Right forelimb (tissue), 1 donor: Measurements from ENCODE around the gene OLFML2A.

Experiments used
- DNase-seq: peaks from one replicate; pipeline ENCODE4 v3.0.0-alpha.2; 2018

The OLFML2A gene

DNA sequence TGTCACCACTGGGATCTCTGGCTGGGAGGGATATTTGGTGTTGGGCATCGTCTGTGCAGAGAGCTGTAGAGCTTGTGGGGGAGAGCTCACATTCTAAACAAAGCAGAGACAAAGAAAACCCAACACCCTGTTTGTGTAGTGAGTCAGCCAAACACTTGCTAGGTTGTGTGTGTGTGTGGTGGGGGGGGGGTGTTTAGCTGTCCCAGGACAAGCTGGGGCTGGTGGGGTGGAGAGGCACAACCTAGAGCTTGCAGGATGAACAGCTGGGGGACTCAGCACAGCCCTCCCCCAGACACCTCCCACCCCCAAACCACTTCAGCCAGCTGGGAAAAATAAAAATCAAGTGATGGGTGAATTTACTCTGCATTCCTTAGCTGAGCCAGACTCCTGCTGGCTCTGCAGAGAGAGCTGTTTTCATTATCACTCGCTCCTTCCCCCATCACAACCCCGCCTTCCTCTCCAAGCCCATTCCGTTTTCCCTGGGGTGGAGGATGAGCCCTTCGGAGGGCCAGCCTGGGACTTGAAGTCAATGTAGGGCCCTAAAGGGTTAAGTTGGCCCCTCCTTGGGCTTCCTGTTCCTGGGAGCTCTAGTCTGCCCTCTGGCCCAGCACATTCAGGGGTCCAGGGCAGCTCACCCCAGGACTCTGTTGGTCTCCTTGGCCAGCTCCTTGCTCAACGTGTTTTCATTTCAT is 2.6 kb downstream of the OLFML2A start:
- peak; percentile 73 for DNase-seq

- DNase-seq = peak; percentile 46
These were observed 3.3 kb downstream of the OLFML2A start for GRCh38 chr9:124780060-124780756.

DNA sequence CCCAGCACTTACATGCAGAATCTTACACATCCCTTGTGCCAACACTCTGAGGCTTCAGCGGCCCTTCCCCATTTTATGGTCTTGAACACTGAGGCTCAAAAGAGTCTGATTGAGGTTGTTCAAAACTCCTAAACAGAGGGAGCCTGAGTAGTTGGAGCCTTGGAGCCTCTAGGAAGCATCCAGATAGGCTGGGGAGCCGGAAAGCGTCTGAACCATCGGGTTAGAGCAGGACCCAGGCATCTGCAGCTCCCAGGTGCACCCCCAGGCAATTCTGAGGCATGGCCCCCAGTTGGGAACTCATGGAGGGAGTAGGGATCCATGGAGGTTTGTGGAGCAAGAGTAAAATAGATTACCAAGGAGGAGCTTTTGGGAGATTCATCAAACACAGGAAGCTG is 3.8 kb downstream of the OLFML2A start:
- peak; percentile 42 for DNase-seq

DNA sequence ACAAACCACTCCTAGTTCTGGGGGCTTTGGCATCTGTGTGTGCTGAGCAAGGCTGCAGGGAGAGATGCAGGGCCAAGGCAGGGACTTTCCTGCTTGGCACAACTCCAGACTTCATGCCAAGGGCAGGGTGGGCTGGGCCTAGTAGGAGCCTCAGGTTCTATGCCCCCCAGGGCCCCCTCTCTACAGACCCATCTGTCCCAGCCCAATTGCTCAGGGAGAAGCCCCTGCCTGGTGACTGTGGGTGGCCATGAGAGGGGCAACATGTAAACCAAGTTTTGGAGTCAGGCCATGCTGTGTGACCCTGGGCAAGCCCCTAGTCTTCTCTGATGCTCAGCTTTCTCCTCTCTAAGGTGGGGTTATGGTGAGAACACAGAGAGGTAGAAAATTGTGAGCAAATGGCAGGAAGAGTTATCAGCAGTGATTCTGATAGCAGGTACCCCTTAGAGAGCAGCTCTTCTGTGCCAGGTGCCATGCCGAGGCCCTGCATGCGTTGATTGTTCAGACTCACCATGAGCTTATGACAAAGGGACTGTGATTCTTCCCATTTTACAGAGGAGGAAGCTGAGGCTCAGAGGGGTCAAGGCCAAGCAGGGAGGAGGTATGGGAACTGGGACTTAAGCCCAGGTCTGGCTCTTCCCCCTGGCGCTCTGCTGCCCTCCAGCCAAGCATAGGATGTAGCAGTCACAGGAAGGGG is 5.2 kb downstream of the OLFML2A start:
- peak; percentile 43 for DNase-seq

DNA sequence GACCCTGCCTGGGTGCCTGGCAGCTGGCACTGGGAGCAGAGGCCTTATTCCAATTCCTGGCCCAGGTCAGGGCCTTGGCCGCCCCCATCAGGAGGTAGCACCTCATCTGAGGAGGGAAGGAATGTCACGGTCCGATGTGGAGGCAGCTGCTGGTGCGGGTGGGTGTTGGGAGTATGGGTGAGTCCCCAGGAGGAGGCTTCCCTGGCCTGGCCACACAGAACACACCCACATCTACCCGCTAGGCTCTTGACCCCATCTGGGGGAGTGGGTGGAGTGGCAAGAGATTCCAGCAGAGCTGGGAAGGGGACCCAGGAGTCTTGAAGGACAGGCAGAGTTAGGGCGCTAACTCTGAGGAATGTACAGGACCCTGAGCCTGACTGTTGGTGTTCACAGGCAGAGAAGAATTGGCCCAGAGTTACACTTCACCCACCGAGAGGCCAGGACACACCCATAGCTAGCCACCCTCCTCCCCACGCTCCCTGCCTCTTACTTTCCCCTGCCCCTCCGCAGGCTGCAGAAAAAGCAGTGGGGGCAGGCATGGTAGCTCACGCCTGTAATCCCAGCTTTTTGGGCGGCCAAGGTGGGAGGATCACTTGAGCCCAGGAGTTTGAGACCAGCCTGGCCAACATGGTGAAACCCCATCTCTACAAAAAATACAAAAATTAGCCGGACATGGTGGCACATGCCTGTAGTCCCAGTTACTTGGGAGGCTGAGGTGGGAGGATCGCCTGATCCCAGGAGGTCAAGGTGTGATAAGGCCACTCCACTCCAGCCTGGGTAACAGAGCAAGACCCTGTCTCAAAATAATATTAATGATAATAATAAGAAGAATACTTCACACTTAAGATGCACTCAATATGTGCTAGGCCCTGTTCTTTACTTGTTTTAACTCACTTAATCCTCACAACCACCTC is 6.0 kb downstream of the OLFML2A start:
- no peak for DNase-seq

- peak; percentile 17 for DNase-seq
These were observed 6.9 kb downstream of the OLFML2A start for GRCh38 chr9:124783830-124784229.

DNA sequence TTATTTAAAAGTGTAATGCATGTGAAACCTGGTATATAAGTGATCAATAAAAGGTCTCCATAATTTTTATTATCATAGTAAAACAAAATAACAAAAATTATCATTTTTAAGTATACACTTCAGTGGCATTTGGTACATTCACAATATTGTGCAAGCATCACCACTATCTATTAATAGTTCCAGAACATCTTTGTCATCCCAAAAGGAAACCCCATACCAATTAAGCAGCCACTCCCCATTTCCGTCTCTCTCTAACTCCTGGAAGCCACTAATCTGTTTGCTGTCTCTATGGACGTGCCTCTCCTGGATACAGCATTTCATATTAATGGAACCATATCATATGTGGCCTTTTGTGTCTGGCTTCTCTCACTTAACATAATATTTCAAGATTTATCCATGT is 7.6 kb downstream of the OLFML2A start:
- DNase-seq = no peak

DNA sequence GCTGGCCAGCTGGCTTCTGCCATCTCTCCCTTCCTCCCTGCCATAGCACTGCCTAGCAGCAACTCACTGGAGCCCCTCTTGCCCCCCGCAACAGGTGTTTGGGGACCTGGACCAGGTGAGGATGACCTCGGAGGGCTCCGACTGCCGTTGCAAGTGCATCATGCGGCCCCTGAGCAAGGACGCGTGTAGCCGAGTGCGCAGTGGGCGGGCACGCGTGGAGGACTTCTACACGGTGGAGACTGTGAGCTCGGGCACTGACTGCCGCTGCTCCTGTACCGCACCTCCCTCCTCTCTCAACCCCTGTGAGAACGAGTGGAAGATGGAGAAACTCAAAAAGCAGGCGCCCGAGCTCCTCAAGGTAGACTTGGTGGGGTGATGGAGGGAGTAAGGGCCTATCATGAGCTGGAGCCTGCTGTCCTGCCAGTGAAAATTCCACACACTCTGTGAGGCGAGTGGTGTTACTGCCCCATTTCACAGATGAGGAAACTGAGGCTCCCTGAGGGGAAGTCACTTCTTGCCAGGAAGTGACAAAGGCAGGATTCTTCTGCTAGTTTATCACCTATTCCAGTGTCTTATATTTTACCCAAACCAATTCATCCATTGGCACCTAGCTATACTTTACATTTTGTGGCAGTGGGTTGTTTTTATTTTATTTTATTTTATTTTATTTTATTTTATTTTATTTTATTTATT is 10.1 kb downstream of the OLFML2A start:
- peak; percentile 37 for DNase-seq

DNA sequence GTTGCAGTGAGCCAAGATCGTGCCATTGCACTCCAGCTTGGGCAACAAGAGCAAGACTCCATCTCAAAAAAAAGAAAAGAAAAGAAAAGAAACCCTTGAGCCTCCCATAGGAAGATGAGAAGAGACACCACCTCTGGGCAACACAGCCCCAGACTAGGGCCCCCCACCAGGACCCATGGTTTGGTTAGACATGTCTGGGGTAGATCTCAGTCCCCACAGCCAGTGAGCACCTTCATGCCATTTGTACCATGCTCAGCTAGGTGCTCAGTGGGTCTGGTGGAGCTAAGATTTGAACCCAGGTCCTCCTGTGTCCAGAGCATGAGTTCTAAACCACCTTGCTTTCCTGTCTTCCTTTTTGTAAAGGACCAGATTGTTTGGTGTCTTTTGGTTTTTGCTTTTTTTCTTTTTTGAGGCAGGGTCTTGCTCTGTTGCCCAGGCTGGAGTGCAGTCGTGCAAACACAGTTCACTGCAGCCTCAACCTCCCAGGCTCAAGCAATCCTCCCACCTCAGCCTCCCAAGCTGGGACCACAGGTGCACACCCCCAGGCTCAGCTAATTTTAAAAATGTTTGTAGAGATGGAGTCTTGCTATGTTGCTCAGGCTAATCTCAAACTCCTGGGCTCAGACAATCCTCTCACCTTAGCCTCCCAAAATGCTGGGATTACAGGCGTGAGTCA is 11.7 kb downstream of the OLFML2A start:
- peak; percentile 22 for DNase-seq

DNA sequence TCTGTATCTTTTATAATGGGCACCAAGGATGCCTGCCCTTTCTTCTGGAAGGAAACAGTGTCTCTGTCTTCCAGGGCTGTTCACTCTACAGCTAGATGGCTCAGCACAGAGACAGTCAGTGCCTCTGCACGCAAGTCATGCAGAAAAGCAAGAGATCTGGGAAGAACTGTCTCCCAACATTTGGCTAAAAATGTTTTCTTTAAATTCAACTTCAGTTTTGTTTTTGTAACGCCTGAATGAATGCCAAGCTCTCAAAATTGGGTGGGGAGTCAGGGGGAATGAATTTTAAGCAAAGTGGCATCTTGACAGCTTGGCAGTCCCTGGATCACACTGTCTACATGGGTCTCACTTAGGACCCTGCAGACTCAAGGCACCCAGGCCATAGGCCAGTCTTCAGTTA is 12.6 kb downstream of the OLFML2A start:
- peak; percentile 36 for DNase-seq

DNA sequence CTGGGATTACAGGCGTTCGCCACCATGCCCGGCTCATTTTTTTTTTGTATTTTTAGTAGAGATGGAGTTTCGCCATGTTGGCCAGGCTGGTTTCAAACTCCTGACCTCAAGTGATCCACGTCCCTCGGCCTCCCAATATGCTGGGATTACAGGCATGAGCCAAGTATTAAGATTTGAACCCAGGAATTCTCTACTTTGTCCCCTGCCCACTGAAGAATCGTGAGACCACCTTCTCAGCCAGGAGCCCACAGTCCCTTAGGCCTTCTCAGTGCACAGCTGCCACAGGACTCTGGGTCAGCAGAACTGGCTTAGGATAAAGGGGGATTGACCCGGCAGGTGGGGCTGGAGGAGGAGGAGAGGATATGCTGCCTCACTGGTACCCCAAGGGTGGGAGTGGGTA is 13.4 kb downstream of the OLFML2A start:
- peak; percentile 4 for DNase-seq

DNA sequence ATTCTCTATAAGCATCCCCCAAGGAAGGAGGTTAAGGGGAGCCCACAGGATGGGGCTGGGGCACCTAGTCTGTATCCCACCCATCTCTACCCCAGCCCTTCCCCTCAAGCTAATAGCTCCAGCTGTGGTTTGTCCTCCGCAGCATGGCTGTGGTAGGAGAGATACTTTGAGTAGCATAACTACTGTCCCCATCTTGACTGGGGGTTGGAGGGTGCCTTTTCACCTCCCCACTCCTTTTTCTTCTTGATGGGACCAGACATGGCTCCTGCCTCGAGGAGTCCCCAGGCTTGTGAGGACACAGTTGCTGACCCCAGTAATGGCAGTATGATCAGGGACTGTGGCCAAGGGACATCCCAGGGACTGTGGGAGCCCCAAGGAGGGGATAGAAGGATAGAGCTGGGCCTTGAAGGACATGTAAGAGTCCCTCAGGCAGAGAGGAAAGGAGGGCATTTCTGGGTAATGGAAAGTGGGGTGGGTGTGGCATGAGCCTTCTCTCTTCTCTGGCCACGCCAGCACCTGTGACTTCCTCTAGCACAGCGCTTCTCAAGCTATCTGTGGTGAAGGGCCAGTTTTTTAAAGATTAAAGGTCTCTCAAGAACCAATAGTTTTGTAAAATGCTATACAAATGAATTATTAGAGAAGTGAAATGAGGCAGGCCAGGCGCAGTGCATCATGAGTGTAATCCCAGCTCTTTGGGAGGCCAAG is 14.0 kb downstream of the OLFML2A start:
- peak; percentile 17 for DNase-seq

DNA sequence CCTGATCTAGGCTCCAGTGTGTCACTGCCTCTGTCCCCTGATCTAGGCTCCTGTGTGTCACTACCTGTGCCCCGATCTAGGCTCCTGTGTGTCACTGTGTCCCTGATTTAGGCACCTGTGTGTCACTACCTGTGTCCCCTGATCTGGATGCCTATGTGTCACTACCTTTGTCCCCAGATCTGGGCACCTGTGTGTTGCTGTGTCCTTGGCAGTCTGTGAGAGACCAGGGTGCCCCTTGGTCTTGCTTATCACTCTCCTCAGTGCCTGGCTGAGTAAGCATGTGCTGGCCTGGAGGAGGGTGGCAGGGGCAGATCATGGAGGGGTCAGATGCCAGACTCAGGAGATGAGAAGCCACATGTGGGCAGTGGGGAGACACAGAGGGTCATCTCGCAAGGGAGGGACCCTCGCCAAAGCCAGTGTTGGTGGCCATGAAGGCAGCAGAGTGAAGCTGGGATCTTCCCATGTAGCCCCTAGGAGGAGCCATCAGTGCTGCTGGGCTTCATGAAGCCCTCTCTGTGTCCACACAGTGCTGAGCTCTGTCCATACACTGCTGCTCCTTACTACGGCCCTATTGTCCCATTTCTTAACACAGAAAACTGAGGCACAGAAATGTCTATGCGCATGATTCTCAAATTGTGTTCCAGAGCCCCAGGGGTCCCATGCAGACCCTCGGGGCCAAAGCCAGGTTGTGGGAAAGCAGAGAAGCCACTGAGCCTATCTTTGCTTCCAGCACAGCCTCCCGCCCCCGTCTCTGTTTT is 15.5 kb downstream of the OLFML2A start:
- DNase-seq = no peak

DNA sequence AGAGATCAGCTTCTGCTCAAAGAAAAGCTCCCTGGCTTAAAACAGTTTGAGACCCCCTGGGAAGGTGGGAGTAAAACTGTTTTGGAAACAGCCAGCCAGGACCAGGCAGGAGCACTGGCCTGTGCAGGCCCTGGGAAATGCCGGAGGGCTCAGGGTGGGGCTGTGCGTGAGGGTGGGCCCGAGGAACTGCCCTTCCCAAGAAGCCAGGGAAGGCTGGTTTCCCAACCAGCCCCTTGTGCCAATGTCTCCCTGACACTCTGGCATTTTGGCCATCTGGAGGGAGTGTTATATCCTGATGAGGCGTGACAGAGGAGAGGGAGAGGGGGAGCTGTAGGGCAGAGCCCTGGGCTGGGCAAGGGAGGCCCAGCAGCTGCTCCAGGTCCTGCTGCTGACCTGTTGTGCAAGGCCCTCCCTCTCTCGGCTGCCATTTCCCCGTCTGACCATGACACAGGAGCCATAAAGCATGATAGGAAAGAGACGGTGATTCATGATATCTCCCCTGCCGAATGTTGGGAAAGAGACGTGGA is 16.1 kb downstream of the OLFML2A start:
- DNase-seq = no peak

DNA sequence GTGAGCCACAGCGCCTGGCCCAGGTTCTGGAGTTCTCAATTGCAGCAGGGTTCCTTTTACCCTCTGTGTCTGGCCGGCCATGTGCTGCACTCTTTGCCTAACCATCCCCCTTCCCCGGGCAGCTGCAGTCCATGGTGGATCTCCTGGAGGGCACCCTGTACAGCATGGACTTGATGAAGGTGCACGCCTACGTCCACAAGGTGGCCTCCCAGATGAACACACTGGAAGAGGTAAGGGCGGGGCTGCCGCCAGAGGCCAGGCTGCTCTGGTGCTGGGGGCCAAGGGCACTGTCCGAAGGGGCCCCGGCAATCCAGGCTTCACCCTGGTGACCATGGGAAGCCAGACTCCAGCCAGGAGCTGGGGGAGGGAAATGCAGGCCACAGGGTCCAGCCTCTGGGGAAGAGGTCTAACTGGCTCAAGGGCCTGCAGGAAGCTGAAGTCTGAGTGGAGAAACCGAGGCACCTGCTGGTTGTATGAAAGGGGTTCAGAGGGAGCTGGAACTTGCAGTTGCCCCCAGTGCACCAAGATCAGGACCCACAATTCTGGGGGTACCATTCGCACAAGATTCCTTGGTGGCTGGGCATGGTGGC is 18.1 kb downstream of the OLFML2A start:
- no peak for DNase-seq

- no peak for DNase-seq
These were observed 19.0 kb downstream of the OLFML2A start for GRCh38 chr9:124795881-124796431.

DNA sequence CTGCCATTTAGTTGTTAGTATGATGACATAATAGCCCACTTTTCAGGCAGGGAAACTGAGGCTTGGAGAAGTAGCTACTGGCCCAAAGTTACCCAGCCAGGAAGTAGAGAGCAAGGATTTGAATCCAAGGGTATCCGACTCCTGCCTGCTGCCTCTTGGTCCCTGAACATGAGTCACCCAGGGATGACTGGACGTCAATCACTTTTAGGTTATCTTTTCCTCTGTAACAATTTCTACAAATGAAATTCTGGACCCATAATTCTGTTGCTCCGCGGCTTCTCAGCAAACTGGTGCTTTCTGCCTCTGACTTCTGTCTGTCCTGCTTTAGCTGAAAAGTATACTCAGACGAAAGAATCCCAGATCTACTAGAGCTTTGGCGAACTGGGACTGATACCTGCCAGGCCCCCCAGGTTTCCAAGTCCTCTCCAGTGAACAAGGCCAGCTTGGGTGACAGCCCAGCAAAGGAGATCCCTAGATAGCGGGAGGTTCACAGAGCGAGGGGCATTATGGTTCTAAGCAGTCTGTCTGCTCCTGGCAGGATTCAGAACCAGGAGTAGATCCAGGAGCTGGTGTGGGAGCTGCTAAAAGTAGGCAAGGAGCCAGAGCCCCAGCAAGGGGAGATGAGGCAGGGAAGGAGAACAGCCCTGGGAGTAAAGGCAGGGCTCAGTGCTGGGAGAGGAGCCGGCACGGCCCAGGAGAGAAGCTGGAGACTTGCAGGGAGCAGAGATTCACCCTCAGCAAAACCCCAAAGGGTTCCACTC is 20.6 kb downstream of the OLFML2A start:
- no peak for DNase-seq

DNA sequence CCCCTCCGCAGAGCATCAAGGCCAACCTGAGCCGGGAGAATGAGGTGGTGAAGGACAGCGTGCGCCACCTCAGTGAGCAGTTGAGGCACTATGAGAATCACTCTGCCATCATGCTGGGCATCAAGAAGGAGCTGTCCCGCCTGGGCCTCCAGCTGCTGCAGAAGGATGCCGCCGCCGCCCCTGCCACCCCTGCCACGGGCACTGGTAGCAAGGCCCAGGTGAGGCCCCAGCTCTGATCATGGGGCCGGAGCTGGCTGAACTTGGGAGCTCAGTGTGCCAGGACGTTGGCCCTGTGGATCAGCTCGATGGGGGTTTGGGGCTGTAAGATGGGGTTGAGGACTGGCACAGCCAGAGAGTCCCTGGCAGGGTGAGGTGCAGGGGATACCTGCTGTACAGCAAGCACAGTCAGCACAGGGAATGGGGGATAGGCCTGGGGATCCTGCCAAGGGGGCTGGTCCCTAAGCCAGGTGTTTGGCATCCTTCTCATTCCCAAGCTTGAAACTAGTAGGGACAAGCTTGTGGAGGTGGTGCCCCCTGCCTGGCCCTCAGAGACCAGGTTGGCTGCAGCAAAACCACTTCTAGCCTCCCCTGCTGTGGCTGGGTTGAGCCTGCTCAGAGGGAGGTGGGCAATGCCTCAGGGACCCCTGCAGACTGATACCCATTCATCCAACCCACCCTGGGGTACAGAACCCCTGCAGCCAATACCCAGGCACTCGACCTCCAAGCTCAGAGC is 22.5 kb downstream of the OLFML2A start:
- no peak for DNase-seq
